Fibroblast of pulmonary artery (primary cell): ENCODE measurements around the gene ALDH8A1.
A peak's percentile ranks its signal among the peaks of the same experiment; 100 is the strongest.

Source experiments
- DNase-seq: peaks from one replicate; pipeline ENCODE4 v3.0.0-alpha.2; 2010; ENCODE audit warnings: low read depth
- H3K4me3 ChIP-seq: replicated peaks from 2 replicates; pipeline ENCODE4 v1.5.1; 2011; ENCODE audit warnings: low read depth, mild to moderate bottlenecking, control low read depth, low read length, moderate library complexity
- TF ChIP-seq, protein P1 (sequence below): IDR thresholded peaks from 2 replicates; pipeline ENCODE4 v1.5.1; 2011; ENCODE audit warnings: mild to moderate bottlenecking, control low read depth, low read length, inconsistent platforms; ENCODE audit errors: missing control alignments

Gene ALDH8A1, protein sequence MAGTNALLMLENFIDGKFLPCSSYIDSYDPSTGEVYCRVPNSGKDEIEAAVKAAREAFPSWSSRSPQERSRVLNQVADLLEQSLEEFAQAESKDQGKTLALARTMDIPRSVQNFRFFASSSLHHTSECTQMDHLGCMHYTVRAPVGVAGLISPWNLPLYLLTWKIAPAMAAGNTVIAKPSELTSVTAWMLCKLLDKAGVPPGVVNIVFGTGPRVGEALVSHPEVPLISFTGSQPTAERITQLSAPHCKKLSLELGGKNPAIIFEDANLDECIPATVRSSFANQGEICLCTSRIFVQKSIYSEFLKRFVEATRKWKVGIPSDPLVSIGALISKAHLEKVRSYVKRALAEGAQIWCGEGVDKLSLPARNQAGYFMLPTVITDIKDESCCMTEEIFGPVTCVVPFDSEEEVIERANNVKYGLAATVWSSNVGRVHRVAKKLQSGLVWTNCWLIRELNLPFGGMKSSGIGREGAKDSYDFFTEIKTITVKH

DNA sequence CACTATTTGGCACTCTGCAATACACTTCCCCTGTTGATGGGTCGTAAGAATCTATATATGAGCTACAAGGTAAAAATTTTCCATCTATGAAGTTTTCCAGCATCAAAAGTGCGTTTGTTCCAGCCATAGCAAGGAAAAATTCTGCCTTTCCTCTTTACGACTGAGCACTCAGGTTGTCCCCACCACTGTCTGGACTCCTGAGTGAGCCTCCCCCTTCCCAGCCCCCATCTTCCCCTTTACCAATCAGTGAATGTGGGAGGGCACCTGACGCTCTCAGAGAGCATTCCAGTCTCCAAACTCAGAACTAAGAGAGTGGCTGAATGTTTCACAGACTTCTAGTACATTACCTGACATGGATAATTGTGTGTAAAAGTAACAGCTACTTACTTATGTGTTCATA is at the start of gene ALDH8A1:
TSS of gene ALDH8A1 (minus strand) at position 175 of the 400 bp plus-strand sequence. CDS start at position 127, 48 bp downstream.
- no peak for DNase-seq
- TF ChIP-seq, protein P1, sequence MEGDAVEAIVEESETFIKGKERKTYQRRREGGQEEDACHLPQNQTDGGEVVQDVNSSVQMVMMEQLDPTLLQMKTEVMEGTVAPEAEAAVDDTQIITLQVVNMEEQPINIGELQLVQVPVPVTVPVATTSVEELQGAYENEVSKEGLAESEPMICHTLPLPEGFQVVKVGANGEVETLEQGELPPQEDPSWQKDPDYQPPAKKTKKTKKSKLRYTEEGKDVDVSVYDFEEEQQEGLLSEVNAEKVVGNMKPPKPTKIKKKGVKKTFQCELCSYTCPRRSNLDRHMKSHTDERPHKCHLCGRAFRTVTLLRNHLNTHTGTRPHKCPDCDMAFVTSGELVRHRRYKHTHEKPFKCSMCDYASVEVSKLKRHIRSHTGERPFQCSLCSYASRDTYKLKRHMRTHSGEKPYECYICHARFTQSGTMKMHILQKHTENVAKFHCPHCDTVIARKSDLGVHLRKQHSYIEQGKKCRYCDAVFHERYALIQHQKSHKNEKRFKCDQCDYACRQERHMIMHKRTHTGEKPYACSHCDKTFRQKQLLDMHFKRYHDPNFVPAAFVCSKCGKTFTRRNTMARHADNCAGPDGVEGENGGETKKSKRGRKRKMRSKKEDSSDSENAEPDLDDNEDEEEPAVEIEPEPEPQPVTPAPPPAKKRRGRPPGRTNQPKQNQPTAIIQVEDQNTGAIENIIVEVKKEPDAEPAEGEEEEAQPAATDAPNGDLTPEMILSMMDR = no peak
- no peak within 1 kb of the TSS for H3K4me3 ChIP-seq

DNA sequence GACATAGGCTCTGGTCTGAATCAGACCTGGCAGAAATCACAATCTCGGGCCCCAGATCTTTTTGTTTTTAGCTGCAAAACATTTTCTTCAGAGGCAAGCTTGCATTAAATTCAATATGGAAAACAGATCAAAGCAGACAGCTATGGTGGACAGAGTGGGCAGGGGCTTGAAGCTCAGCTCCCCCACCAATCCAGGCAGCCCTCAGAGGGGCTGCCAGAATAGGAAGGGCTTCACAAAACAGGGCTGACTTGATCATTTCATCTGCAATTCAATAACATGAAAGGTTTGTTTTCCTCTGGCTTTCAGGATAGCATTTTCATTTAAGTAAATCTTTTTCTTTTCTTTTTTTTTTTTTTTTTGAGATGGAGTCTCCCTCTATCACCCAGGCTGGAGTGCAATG is 49.2 kb upstream of the ALDH8A1 start:
- no peak overlapping the region for H3K4me3 ChIP-seq
- TF ChIP-seq, protein P1 = no peak
- no peak for DNase-seq

DNA sequence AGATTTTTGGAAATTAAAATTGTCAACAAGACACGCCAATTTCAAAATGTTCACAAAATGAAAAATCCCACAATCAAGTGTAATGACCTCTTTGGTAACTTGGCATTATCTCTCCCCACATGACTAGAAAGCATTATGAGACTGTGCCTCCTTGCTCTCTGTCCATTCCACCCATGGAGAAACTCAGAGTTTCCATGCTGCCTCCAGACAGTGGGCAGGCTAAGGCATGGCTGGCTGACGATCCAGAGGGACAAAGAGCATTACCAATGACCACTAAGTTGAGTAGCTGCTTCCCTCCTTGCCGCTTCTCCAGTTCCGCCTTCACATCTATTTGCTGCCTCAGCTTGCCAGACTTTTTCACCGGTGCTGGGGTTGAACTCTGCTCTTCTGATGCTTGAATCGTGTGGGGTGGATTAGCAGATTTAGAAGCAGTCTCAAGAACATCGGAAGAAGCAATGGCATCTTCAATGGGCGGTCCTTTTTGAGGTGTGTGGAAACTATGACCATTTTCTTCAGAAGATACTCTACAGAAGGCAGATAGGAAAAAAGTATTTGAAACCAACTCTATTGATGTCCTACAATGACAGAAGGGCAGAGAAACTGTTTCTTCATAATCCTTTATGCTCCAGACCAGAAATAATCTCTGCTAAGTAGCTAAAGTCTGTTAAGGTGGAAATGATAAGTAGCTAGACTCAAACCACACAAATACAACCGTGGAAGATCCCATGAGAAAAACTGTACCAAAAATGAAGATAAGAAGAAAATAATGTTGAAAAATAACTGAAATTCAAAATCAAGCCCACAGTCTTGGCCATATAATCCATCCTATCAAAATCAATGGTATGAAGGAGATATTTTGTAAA is 47.5 kb upstream of the ALDH8A1 start:
- H3K4me3 ChIP-seq = no peak overlapping the region
- DNase-seq = no peak
- TF ChIP-seq, protein P1 = no peak

DNA sequence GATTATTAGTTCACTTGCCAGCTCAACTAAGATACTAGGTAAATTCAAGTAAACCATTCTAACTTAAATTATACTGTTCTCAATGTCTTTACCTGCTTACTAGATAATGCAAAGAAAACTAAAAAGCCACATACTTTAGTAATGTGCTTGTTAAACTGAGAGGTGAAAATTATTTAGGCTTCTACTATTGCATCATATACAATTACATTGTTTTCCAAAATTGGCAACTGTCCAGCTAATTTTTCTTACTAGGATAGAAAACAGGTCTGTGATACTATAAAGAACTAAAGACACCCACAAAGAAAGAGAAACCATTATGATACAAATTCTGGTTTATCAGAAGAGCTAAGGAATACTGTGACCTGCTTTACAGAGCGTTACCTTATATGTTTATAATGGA is 45.6 kb upstream of the ALDH8A1 start:
- TF ChIP-seq, protein P1 = no peak
- peak; percentile 37 for DNase-seq

DNA sequence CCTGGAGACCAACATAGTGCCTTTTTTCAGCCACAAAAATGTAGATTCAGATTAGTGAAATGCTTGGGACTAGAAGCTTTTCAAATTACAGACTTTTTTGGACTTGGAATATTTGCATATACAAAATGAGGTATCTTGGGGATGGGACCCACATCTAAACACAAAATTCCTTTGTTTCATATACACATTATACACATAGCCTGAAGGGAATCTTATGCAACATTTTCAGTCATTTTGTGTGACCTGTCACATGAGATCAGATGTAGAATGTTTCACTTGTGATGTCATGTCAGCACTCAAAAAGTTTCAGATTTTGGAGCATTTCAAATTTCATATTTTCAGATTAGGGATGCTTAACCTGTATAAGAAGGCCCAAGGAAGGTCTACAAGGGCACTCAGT is 44.5 kb upstream of the ALDH8A1 start:
- DNase-seq = no peak
- TF ChIP-seq, protein P1 = no peak
- H3K4me3 ChIP-seq = no peak overlapping the region

More for the DNA sequence above, 45.6 kb upstream of the ALDH8A1 start:
- no peak overlapping the region for H3K4me3 ChIP-seq

DNA sequence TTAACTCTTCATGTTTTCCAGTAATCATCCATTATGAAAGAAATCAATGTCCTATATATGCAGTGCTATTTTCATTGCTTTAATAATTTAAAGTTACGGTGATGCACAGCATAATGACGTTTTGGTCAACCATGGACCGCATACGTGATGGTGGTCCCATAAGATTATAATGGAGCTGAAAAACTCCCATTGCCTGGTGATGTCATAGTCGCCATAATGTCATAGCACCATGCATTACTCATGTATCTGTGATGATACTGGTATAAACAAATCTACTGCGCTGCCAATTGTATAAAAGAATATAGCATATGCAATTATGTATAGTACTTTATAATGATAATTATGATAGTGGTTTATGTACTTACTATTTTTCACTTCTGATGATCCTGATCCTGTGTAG is 42.3 kb upstream of the ALDH8A1 start:
- no peak overlapping the region for H3K4me3 ChIP-seq
- DNase-seq = no peak
- TF ChIP-seq, protein P1 = no peak
